VCaP (cell line): ENCODE measurements around the gene TRMT61A.

Source experiments
- H3K27ac ChIP-seq: fragments of 450-650 bp; 2 replicates; pipeline ENCODE4 v1.5.1; 2017
- TF ChIP-seq, protein P1 (sequence below): fragments of 450-650 bp; conservative IDR thresholded peaks from 2 replicates; pipeline ENCODE4 v1.5.1; 2017; ENCODE audit warnings: mild to moderate bottlenecking, moderate library complexity

Gene TRMT61A

DNA sequence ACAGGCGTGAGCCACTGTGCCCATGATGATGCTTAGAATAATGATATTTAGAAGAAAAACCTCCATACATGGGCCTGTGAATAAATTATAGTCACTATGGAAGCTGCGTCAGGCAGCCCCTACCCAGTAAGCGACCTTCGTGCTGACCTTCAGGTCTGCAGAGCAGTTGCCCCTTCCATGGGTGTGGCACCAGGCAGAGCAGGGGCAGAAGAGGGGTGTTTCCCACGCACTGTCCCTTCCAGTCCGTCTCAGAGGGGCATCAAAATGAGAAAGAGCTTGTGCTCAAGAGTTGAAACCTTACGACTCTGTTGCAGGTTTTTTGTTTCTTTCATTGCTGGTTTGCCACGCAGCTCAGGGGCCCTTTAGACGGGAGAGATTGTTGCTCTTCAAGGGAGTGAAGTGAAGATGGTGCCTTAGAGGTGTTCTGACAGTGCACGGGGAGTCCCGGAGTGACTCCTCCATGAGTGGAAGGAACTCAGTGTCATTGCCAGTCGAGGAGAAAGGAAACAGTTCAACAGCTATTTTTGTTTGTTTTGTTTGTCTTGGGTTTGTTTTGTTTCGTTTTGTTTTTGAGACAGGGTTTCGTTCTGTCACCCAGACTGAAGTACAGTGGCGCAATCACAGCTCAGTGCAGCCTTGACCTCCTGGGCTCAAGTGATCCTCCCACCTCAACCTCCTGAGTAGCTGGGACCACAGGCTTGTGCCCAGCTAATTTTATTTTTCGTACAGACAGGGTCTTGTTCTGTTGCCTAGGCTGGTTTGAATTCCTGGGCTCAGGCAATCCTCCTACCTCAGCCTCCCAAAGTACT is 20.3 kb upstream of the TRMT61A start:
- H3K27ac ChIP-seq = no peak overlapping the region
- TF ChIP-seq, protein P1, sequence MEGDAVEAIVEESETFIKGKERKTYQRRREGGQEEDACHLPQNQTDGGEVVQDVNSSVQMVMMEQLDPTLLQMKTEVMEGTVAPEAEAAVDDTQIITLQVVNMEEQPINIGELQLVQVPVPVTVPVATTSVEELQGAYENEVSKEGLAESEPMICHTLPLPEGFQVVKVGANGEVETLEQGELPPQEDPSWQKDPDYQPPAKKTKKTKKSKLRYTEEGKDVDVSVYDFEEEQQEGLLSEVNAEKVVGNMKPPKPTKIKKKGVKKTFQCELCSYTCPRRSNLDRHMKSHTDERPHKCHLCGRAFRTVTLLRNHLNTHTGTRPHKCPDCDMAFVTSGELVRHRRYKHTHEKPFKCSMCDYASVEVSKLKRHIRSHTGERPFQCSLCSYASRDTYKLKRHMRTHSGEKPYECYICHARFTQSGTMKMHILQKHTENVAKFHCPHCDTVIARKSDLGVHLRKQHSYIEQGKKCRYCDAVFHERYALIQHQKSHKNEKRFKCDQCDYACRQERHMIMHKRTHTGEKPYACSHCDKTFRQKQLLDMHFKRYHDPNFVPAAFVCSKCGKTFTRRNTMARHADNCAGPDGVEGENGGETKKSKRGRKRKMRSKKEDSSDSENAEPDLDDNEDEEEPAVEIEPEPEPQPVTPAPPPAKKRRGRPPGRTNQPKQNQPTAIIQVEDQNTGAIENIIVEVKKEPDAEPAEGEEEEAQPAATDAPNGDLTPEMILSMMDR = no peak

DNA sequence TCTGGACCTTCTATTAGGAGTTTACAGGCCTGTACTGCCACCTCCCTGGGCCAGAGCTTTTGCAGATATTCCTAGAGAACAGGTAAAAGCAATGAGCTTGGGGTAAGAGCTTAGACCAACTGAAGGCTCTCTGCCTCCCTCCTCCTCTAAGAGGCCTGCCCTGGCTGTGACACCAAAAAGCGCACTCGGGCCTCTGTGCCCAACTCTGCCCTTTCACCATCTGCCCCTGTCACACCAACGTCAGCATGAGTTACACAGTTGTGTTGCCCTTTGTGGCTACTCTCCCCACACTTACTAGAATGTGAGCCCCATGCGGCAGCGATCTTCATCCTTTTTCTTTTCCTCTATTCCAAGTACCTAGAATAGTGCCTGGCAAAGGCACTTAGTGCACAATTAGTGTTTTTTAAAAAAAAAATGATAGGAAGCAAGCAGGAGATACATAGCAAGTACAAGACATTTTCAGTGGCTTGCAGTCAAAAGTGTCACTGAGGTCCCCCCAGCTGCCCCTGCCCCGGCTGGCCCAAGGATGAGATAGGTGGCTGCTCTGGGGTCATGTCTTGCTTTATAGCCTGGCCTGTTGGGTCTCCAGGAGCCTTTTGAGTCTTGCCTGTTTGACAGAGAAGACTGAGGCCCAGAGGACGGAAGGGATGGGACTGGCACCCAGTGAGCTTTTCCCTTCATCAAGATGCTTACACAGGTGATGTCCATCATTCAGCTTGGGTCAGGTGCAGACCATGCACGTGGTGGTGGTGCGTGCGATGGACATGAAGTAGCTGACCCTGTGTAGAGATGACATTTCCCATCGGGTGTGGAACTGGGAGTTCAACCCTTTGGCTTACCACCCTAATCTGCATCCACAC is 18.9 kb upstream of the TRMT61A start:
- no peak overlapping the region for H3K27ac ChIP-seq

DNA sequence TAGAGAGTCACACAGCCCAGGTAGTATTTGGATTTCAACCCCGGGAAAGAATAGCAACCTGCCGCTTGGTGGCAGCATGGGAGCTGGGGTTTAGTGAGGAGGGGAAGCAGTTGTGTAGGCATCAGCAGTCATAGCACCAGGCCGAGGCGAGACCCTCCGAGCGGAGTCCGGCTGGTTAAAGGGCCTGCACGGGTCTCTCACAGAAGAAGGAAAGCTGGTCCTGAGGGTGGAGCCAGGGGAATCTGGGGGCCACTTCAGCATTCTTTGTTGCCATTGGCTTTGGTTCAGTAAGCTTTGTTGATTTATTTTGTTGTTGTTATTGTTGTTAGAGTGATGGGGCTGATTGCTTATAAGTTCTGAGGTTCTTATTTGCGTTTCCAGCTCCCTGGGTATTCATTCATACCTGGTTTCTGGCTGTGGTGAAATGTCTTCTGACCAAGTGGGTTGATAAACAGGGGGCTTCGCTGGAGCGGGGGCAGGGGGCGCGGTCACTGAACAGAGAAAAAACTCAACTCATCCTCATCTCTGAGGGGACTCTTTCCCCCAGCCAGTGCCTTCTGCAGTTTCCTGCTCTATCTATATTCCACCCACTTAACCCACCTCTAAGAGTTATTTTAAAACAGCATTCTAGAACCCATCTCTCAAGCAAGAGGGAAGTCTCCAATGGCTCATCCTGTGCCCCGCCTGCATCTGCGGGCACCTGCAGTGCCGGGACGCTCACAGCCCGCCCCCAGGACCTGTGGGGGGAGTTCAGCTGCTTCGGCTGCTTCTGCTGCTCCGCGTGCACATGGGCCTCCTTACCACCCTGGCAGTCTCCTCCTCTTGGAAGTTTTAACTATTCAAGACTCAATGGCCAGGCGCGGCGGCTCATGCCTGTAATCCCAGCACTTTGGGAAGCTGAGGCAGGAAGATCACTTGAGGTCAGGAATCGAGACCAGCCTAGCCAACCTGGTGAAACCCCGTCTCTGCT is 18.0 kb upstream of the TRMT61A start:
- TF ChIP-seq, protein P1 = peak; percentile 27

More for the DNA sequence above, 18.9 kb upstream of the TRMT61A start:
- TF ChIP-seq, protein P1 = no peak

DNA sequence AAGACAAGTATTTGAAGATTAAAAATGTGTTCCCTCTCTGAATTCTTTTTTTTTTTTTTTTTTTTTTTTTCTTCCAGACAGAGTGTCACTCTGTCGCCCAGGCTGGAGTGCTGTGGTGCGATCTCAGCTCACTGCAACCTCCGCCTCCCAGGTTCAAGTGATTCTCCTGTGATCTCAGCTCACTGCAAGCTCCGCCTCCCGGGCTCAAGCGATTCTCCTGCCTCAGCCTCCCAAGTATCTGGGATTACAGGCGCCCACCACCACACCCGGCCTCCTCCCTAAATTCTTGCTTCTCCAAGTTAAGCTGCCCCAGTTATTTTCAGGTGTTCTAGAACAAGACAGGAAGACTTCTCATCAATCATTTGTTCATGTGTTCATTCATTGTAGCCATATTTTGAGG is 16.8 kb upstream of the TRMT61A start:
- H3K27ac ChIP-seq = peak overlapping the region; percentile 59

More for the DNA sequence above, 18.0 kb upstream of the TRMT61A start:
- no peak overlapping the region for H3K27ac ChIP-seq

DNA sequence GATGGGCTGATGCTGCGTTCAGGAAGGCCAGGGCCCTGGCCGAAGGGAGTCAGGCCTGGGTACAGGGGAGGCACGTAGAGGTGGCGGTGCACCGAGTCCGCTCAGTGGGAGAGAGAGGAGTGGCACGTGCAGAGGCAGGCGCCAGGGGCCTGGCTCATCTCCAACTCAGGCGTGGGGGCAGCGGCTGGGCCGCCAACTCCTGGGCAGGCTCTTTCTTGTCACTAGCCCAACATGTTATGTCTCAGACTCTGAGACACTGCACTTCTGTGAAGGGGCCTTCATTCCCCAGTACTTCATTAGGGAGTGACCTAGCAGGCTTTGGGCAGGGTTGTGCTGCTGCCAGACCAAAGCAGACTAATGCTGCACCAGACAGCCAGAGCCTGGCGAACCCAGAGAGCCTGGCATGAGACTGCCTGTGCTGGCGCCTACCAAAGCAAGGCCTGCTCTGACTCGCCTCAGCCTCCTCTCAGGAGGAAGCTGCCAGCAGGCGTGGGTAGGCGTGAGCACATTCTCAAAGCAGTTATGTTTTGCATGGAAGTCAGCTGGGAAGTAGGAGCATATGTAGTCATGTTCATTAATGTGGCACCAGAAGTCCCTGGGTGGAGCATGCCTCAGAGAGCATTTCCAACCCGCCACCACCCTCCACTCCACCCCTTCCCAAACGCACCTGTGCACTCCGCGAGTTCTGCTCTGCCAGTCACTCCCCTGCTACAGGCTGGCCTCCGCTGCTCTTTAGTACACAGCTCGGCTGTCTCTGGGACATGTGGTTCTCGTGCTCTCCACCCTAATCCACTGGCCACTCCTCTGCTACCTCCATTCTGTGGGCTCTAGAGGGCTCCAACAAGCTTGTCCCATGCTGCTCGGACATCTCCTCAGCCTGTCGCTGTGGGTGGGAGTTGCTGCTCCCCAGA is 16.0 kb upstream of the TRMT61A start:
- peak overlapping the region; percentile 59 for H3K27ac ChIP-seq
- TF ChIP-seq, protein P1 = no peak

DNA sequence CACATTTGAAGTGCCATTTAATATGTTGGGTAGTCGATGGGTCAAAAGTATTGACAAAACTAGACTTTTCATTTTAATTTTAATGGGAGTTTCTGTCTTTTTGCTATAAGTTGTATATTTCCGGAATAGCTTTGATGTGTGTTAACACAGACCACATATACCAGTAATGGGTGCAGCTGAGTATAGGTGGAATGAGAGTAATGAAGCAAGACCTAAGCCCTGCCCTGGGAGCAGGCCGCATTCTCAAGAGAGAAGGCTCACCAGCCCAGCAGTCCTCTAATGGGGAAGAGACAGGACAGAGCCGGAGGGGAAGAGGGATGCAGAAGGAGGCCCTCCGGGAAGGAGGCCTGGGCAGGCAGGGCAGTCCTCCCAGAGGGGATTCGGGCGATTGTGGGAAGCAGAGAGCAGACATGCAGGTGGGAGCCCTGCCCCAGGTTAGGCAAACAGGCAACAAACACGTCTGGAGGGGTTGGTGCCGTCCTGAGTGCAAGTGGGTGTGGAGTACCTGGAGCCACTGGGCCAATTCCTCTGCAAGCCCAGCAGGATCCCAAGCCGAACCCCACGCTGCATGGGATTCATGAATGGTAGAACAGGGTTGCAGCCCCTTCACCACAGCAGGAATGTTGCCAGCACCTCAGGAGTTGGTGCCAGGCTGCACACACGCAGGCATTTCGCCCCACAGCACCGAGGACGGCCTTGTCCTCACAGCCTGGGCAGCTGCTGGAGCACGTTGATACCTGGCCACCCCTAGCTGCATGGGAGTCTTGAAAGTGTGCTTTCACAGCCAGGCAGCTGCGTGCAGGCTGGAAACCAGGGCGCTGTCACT is 14.2 kb upstream of the TRMT61A start:
- TF ChIP-seq, protein P1 = no peak
- 0 out of 2 replicates have a peak overlapping the region, but pooled peaks have one; percentile 98 for H3K27ac ChIP-seq
